ENCODE results near the gene BICD1.

Gene BICD1

DNA sequence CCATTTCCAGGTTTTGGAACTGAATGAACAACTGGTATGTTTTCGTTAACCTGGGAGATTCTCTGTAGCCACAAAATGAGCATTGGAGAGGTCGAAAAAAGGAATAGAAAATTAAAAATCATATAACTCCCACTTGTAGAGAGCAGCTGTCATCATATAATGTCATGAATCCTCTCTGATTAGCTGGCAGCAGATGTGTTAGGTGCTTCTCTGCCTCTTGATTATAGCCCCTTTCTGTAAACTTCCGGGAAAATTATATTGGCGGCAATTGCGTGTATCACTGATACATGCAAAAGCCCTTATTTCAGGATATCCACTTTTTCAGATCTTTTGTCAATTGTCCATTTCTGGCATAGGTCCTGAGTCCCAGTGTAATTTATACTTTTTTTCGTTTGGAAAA lies 324.4 kb downstream of the BICD1 start:
- TF ChIP-seq TAF1 (IDR thresholded peaks at IDR 0.05; ENCODE audit: low read depth): no peak
- TF ChIP-seq REST (IDR thresholded peaks at IDR 0.05; ENCODE audit: low read depth): no peak
- no peak for TF ChIP-seq YY1 (IDR thresholded peaks at IDR 0.05; ENCODE audit: low read depth)
- TF ChIP-seq EP300 (IDR thresholded peaks at IDR 0.05; ENCODE audit: borderline replicate concordance): no peak
- TF ChIP-seq TEAD4 (IDR thresholded peaks at IDR 0.05): no peak
- no peak for TF ChIP-seq CEBPB (IDR thresholded peaks at IDR 0.05)
- no peak for TF ChIP-seq ZBTB7A (IDR thresholded peaks at IDR 0.05; ENCODE audit: low read depth)
- TF ChIP-seq, protein P1, sequence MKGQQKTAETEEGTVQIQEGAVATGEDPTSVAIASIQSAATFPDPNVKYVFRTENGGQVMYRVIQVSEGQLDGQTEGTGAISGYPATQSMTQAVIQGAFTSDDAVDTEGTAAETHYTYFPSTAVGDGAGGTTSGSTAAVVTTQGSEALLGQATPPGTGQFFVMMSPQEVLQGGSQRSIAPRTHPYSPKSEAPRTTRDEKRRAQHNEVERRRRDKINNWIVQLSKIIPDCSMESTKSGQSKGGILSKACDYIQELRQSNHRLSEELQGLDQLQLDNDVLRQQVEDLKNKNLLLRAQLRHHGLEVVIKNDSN (IDR thresholded peaks at IDR 0.05): no peak
- no peak for TF ChIP-seq CREB1 (IDR thresholded peaks at IDR 0.05; ENCODE audit: low read depth)
- no peak for TF ChIP-seq NFIC (IDR thresholded peaks at IDR 0.05)
- no peak for TF ChIP-seq TCF12 (IDR thresholded peaks at IDR 0.05; ENCODE audit: low read depth)
- TF ChIP-seq EGR1 (IDR thresholded peaks at IDR 0.05): no peak
